Esophagus squamous epithelium (tissue), 4 donors: ENCODE data around the gene SPA17.

ENCODE experiments used
- CTCF ChIP-seq, 6 experiments: fragments of 450-650 bp in 4 of 6; fragments of 200-600 bp in 2 of 6; sonication (generic) in 2 of 6; IDR thresholded peaks; one replicate each; pipeline ENCODE4 v1.5.1; 2016 to 2019; ENCODE audit warnings: antibody characterized with exemption in 6 of 6, mild to moderate bottlenecking in 4 of 6, moderate library complexity in 4 of 6
- POLR2A ChIP-seq, 4 donors: fragments of 450-650 bp; IDR thresholded peaks; one replicate each; pipeline ENCODE4 v1.6.1; 2017; ENCODE audit warnings: antibody characterized with exemption in 4 of 4, mild to moderate bottlenecking in 4 of 4, moderate library complexity in 3 of 4

GRCh38 chr11:124732230-124732629 is 58.5 kb downstream of the SPA17 start:
- TF ChIP-seq CTCF (IDR thresholded peaks at IDR 0.05), result no peak
- no peak for TF ChIP-seq POLR2A (IDR thresholded peaks at IDR 0.05)
